GM12873 (cell line): ENCODE measurements around the gene ATP6V1C2.

ENCODE experiments used
- TF ChIP-seq, protein P1 (sequence below): IDR thresholded peaks from 2 replicates; pipeline ENCODE4 v1.5.1; 2012; ENCODE audit warnings: low read depth, mild to moderate bottlenecking, moderate library complexity, low read length, control low read depth; ENCODE audit not compliant: insufficient read depth; ENCODE audit errors: missing control alignments

Gene ATP6V1C2

DNA sequence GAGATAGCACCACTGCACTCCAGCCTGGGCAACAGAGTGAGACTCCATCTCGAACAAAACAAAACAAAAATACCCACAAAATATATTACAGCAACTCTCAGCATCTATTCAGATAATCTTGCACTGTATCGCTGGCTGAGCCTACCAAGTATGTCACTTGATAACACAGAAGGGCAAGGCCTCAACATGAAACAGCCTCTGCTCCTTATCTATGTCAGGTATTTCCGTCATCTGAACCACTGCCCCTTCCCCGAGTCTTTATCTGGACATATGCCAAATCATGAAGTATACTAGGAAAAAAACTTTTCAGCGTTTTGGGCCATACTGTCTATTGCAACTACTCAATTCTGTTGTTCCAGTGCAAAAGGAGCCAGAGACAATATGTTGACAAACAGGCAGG, 73.4 kb downstream of the ATP6V1C2 start:
- TF ChIP-seq, protein P1, sequence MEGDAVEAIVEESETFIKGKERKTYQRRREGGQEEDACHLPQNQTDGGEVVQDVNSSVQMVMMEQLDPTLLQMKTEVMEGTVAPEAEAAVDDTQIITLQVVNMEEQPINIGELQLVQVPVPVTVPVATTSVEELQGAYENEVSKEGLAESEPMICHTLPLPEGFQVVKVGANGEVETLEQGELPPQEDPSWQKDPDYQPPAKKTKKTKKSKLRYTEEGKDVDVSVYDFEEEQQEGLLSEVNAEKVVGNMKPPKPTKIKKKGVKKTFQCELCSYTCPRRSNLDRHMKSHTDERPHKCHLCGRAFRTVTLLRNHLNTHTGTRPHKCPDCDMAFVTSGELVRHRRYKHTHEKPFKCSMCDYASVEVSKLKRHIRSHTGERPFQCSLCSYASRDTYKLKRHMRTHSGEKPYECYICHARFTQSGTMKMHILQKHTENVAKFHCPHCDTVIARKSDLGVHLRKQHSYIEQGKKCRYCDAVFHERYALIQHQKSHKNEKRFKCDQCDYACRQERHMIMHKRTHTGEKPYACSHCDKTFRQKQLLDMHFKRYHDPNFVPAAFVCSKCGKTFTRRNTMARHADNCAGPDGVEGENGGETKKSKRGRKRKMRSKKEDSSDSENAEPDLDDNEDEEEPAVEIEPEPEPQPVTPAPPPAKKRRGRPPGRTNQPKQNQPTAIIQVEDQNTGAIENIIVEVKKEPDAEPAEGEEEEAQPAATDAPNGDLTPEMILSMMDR = no peak

DNA sequence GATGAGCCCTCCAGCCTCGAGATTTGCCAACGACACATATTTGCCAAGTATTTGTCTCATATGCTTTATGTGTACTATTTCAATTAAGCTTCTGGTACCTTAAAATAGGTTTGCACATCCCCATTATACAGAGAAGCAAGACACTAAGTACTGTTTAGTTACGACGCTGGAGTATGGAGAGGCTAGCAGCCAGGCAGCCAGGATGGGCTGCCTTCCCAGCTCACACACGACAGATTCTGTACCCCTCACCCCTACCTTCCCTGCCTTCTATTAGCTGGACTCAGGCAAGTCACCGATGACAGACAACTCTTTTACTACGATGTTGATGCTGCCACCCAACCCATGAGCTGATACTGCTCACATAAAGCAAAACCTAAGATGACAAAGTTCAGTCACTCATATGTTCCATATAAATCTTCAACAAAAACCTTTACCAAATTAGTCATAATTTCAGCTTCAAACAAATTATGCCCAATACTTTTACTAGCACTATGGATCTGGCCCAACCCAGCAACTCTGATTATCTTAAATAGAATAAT, 74.1 kb downstream of the ATP6V1C2 start:
- TF ChIP-seq, protein P1 = no peak

DNA sequence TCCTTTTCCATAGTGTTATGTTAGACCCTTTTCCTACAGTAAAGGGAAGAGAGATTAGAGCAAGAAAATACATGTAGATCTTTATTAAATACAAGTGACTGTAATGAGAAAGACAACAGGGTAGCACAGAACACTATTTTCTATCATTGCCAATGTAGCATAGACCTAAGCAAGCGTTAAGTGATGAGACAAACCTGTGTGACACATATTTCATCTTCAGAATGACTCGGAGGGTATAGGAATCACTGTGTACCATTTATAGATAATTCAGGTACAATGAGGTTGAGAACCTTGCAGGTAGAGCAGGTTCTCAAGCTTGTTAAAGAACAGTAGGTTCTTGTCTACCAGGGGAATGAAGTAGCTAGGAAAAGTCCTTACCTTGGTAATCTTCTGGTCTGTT, 75.3 kb downstream of the ATP6V1C2 start:
- TF ChIP-seq, protein P1 = no peak

DNA sequence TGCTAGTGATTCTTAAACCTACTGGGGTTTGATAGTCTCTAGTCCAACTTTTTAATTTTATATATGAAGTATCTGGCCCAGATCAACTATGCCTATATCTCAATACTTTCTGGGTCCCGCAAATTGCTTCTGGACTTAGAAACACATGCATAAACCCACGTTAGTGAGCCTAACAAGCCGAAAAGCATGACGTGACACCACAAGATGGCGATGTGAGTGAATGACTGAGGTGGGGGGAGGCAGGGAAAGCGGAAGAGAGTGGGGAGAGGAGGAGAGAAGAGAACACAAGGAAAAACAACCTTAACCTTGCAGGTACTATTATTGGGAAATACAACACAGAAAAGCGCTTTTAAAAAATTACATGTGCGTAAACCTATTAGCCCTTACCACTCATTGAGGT, 77.4 kb downstream of the ATP6V1C2 start:
- TF ChIP-seq, protein P1 = no peak

DNA sequence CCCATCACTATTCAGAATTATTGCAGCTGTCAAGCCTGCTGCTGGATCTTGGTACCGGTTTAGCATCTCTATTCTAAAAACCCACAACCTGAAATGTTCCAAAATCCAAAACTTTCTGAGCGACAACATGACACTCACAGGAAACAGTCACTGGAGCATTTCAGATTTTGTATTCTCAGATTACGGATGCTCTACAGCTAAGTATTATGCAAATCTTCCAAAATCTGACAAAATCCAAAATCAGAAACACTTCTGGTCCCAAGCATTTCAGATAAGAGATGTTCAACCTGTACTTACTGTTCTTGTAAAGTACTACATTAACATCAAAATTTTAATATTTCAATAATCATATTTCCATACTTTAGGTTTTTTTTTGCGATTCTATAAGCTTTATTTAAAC, 78.7 kb downstream of the ATP6V1C2 start:
- TF ChIP-seq, protein P1 = no peak

DNA sequence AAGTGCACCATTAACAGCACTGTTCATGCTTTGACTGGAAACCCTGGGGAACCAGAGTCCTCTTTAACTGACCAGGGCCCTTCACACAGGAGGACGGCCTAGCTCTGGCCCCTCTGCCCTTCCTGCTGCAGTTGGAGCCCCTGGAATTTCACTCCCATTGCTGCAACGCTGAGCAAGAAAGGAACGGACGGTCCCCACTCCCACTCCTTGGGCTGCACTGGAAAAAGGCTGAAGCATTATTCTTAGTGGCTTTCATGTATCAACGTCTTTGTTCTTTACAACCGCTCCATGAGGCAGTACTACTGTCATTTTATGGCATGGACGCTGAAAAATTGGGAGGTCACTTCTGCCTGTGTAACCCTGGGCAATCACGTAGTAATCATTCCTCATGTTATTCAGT, 81.2 kb downstream of the ATP6V1C2 start:
- TF ChIP-seq, protein P1 = no peak

DNA sequence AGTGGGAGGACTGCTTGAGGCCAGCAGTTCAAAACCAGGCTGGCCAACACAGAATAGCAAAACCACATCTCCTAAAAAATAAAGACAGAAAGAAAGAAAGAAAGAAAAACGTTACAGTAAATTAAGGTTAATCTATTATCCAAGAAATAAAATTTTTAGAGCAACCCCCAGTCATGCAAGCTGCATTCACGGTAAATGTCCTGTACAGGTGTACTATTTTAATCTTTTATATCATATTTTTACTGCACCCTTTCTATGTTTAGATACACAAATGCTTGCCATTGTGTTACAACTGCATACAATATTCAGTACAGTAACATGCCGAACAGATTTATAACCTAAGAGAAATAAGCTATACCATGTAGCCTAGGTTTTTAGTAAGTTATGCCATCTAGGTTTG, 85.1 kb downstream of the ATP6V1C2 start:
- TF ChIP-seq, protein P1 = no peak
